Measurements from ENCODE around the gene ZNF506.
A peak's percentile ranks its signal among the peaks of the same experiment; 100 is the strongest.
"Not testable (repeated sequence)": the region's sequence is repeated elsewhere in the genome, so short reads cannot be mapped to it uniquely, and the experiment has no call there.

ZNF506 gene

DNA sequence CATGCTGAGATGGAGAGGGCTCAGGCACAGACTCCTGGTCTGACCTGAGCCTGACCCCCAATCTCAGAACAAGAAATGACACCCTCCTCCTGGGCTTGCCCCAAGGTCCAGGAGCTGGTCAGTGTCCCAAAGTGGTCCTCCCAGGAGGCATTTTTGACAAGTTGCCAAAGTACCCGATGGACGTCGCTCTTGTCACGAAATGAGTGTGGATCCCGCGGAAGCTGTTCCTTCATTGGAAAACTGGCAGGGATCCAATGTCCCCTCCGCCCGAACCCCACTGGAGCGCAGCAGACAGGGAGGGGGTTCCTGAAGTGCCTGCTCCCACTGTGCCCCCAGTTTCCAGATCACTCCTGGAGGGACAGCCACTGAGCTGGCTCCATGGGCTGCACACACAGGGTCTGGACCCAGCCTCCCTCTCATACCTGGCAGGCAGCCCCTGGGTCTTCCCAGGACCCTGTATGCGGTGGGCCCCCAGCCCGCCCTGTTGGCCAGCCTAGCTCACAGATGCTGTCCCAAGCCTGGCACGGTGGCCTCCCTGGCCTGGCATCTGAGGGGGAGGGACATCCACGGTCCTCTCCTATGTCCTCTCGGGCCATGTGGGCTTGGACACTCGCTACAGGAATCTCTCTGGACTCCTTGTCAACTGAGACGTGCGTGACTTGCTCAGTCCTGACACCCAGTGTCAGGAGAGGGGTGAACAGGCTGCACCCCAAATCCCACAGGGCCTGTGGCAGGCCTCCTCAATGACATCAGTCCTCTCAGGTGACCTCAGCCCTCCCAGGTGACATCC lies 75.9 kb downstream of the ZNF506 start:
- DNase-seq (no peak), ATAC-seq (replicated peaks) (peak; percentile 56 to 71)
- Mint-ChIP-seq H3K36me3 (no peaks in the 10 kb centered on the region), H3K4me3 (no peak overlapping the region), H3K4me1 (peaks cover 2 to 12% of the 10 kb centered on the region in 2 donors), H3K27ac (no peak overlapping the region), H3K27me3 (no peaks in the 10 kb centered on the region), H3K9me3 (no peaks in the 10 kb centered on the region)

DNA sequence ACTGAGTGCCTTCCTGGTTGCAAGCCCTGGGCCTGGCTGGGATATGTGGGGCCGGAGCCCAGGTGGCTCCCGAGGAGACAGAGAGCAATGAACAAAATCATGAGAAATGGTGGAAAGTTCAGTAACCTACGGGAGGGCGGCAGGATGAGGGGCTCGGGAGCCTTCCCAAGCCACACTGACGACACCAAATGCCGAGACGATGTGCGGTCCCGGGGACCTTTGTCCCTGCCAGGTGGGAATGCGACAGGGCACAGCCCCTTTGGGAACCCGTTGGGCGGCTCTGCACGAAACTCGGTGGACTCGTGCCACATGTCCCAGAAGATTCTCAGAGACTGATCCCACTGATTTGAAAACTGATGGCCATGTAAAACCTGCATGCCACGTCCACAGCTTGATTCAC lies 76.9 kb downstream of the ZNF506 start:
- H3K27me3 Mint-ChIP-seq: no peaks in the 10 kb centered on the region
- H3K9me3 Mint-ChIP-seq: no peaks in the 10 kb centered on the region
- peaks cover 2 to 12% of the 10 kb centered on the region in 2 donors for H3K4me1 Mint-ChIP-seq
- no peak overlapping the region for H3K27ac Mint-ChIP-seq
- ATAC-seq (replicated peaks) (no peak), DNase-seq (no peak)
- no peak overlapping the region for H3K4me3 Mint-ChIP-seq
- H3K36me3 Mint-ChIP-seq: no peaks in the 10 kb centered on the region

GRCh38 chr19:19743921-19744320 lies 77.6 kb downstream of the ZNF506 start:
- not testable (repeated sequence) for DNase-seq; H3K4me3 Mint-ChIP-seq; H3K27me3 Mint-ChIP-seq; H3K27ac Mint-ChIP-seq; H3K36me3 Mint-ChIP-seq; ATAC-seq (replicated peaks); H3K9me3 Mint-ChIP-seq
- peaks cover 3 to 12% of the 10 kb centered on the region in 2 donors for H3K4me1 Mint-ChIP-seq

- no peak overlapping the region for H3K27ac Mint-ChIP-seq
- no peak overlapping the region for H3K4me3 Mint-ChIP-seq
- ATAC-seq (replicated peaks): no peak
- no peaks in the 10 kb centered on the region for H3K36me3 Mint-ChIP-seq
- DNase-seq: no peak
- no peaks in the 10 kb centered on the region for H3K27me3 Mint-ChIP-seq
- no peaks in the 10 kb centered on the region for H3K9me3 Mint-ChIP-seq
- peaks cover 4 to 12% of the 10 kb centered on the region in 2 donors for H3K4me1 Mint-ChIP-seq
Observed at GRCh38 chr19:19743176-19743575, 78.4 kb downstream of the ZNF506 start.

GRCh38 chr19:19742773-19743172 lies 78.8 kb downstream of the ZNF506 start:
- ATAC-seq (replicated peaks) (no peak), DNase-seq (no peak)
- Mint-ChIP-seq H3K27ac (no peak overlapping the region), H3K9me3 (no peaks in the 10 kb centered on the region), H3K27me3 (no peaks in the 10 kb centered on the region), H3K36me3 (no peaks in the 10 kb centered on the region), H3K4me1 (peaks cover 4 to 12% of the 10 kb centered on the region in 2 donors), H3K4me3 (no peak overlapping the region)

Data from stimulated activated naive B cell treated with anti-CD40 and anti-IgM and Interleukin-4, amounts not matched to agents 10 μg/mL and 1 μg/mL and 100 μg/mL, for 72 hours (primary cell).